Ishikawa (cell line): Measurements from ENCODE around the gene NPLOC4.
A peak's percentile ranks its signal among the peaks of the same experiment; 100 is the strongest.

Experiments
- CEBPB ChIP-seq: IDR thresholded peaks from 2 replicates; pipeline ENCODE4 v1.6.1; 2012
- CREB1 ChIP-seq: IDR thresholded peaks from 2 replicates; pipeline ENCODE4 v1.6.1; 2012; ENCODE audit warnings: low read depth
- EGR1 ChIP-seq: IDR thresholded peaks from 2 replicates; pipeline ENCODE4 v1.6.1; 2012
- EP300 ChIP-seq: IDR thresholded peaks from 2 replicates; pipeline ENCODE4 v1.6.1; 2012; ENCODE audit warnings: borderline replicate concordance
- FOXM1 ChIP-seq: IDR thresholded peaks from 2 replicates; pipeline ENCODE4 v1.6.1; 2012; ENCODE audit warnings: low read depth, borderline replicate concordance
- NFIC ChIP-seq: IDR thresholded peaks from 2 replicates; pipeline ENCODE4 v1.6.1; 2012
- RAD21 ChIP-seq: IDR thresholded peaks from 2 replicates; pipeline ENCODE4 v1.6.1; 2012; ENCODE audit warnings: low read depth
- TAF1 ChIP-seq: IDR thresholded peaks from 2 replicates; pipeline ENCODE4 v1.6.1; 2012; ENCODE audit warnings: low read depth, mild to moderate bottlenecking
- TCF12 ChIP-seq: IDR thresholded peaks from 2 replicates; pipeline ENCODE4 v1.6.1; 2012; ENCODE audit warnings: low read depth
- TEAD4 ChIP-seq: IDR thresholded peaks from 2 replicates; pipeline ENCODE4 v1.6.1; 2012
- YY1 ChIP-seq: IDR thresholded peaks from 2 replicates; pipeline ENCODE4 v1.6.1; 2012; ENCODE audit warnings: low read depth
- ZBTB7A ChIP-seq: IDR thresholded peaks from 2 replicates; pipeline ENCODE4 v1.6.1; 2012; ENCODE audit warnings: low read depth
- TF ChIP-seq, protein P1 (sequence below): IDR thresholded peaks from 2 replicates; pipeline ENCODE4 v1.6.1; 2012; ENCODE audit warnings: low read depth, mild to moderate bottlenecking
- TF ChIP-seq, protein P2 (sequence below): IDR thresholded peaks from 2 replicates; pipeline ENCODE4 v1.6.1; 2012
- TF ChIP-seq, protein P3 (sequence below): IDR thresholded peaks from 2 replicates; pipeline ENCODE4 v1.6.1; 2012

NPLOC4 gene

DNA sequence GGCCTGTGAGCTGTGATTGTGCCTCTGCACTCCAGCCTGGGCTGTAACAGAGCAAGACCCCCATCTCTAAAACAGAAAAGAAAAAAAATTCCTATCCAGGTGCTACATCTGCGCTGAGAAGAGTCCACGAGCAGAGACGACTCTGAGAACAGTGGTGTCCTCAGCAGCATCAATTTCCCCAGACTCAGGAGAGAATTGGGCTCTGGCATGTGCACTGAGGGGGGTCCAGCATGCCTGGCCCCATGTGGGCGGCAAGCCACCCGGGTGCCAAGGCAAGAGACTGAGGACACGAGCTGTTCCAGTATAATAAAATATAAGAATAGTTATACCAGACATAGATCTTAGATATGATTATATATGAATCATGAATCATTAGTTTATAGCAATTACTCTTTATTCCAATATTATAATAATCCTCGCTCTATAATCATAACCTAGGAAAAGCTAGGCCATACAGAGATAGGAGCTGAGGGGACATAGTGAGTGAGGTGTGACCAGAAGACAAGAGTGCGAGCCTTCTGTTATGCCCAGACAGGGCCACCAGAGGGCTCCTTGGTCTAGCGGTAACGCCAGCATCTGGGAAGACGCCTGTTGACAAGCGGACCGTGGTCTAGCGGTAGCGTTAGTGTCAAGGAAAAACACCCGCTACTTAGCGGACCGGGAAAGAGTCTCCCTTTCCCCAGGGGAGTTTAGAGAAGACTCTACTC, 38.8 kb upstream of the NPLOC4 start:
- peak; percentile 49 for TF ChIP-seq RAD21

DNA sequence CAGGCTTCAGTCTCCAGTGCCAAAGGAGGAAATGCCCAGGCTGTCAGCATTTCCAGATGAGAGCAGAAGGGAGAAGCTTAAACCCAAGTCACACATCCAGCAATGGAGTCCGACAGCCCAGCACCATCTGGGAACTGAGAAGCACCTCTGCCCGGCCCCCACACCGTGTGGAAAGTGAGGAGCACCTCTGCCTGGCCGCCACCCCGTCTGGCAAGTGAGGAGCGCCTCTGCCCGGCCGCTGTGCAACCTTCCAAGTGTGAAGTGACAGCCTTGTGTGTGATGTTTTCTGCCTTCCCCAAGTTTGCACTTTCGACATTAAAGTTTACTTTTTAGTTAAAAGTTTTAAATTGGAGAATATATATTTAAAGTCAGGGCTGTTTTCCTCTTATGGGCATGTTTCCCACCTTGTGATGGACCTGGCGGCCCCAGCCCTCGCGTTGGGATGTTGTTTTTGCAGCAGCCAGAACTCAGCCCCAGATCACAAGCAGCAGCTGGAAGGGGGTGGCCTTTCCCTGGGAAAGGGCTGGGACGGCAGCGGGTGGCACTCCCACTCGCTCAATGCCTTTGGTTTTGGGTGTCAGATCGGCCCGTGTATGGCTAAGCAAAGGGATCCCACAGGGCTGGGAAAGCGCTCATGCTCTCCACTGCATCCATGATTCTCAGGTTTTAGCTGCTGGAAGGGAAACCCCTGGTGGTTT, 36.8 kb upstream of the NPLOC4 start:
- TF ChIP-seq EGR1 (no peak), TAF1 (no peak), YY1 (no peak), EP300 (no peak), TEAD4 (no peak), ZBTB7A (no peak), FOXM1 (no peak), RAD21 (no peak), CREB1 (no peak), NFIC (no peak), CEBPB (no peak), TCF12 (no peak)
- TF ChIP-seq, protein P1, sequence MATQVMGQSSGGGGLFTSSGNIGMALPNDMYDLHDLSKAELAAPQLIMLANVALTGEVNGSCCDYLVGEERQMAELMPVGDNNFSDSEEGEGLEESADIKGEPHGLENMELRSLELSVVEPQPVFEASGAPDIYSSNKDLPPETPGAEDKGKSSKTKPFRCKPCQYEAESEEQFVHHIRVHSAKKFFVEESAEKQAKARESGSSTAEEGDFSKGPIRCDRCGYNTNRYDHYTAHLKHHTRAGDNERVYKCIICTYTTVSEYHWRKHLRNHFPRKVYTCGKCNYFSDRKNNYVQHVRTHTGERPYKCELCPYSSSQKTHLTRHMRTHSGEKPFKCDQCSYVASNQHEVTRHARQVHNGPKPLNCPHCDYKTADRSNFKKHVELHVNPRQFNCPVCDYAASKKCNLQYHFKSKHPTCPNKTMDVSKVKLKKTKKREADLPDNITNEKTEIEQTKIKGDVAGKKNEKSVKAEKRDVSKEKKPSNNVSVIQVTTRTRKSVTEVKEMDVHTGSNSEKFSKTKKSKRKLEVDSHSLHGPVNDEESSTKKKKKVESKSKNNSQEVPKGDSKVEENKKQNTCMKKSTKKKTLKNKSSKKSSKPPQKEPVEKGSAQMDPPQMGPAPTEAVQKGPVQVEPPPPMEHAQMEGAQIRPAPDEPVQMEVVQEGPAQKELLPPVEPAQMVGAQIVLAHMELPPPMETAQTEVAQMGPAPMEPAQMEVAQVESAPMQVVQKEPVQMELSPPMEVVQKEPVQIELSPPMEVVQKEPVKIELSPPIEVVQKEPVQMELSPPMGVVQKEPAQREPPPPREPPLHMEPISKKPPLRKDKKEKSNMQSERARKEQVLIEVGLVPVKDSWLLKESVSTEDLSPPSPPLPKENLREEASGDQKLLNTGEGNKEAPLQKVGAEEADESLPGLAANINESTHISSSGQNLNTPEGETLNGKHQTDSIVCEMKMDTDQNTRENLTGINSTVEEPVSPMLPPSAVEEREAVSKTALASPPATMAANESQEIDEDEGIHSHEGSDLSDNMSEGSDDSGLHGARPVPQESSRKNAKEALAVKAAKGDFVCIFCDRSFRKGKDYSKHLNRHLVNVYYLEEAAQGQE = no peak
- TF ChIP-seq, protein P2, sequence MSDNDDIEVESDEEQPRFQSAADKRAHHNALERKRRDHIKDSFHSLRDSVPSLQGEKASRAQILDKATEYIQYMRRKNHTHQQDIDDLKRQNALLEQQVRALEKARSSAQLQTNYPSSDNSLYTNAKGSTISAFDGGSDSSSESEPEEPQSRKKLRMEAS = no peak
- TF ChIP-seq, protein P3, sequence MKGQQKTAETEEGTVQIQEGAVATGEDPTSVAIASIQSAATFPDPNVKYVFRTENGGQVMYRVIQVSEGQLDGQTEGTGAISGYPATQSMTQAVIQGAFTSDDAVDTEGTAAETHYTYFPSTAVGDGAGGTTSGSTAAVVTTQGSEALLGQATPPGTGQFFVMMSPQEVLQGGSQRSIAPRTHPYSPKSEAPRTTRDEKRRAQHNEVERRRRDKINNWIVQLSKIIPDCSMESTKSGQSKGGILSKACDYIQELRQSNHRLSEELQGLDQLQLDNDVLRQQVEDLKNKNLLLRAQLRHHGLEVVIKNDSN = no peak

DNA sequence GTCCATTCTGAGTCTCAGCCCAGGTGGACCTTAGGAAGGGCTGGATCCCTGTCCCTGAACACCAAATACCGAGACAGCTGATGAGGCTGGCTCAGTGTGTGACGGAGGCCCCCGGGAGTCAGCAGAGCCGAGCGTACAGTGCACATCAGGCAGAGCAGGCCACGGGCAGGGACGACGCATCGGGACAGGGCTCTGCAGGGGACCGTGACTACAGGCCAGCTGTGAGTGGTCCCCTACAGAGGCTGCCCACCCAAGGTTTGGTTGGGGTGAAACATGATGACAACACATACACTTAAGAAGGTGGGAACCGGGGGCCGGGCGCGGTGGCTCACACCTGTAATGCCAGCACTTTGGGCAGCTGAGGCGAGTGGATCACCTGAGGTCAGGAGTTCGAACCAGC, 36.0 kb upstream of the NPLOC4 start:
- no peak for TF ChIP-seq TAF1
- TF ChIP-seq, protein P3 = no peak
- TF ChIP-seq NFIC = no peak
- no peak for TF ChIP-seq ZBTB7A

DNA sequence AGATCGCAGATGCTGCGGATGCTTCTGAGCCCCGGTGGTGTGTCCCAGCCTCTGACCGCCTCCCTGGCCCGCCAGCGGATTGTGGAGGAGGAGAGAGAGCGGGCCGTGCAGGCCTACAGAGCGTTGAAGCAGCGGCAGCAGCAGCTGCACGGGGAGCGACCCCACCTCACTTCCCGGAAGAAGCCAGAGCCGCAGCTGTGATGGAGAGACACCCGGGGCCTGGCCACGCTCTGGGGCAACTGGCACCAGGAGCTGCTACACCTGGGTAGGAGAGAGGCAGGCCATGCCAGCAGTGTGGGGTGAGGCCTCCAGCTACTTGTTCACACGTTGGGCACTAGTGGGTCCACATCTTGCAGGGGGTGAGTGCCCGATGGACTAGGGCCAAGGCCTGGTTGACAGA, 35.6 kb upstream of the NPLOC4 start:
- TF ChIP-seq TEAD4 (no peak), CEBPB (no peak), ZBTB7A (no peak), EP300 (no peak), NFIC (no peak)
- TF ChIP-seq, protein P1 = no peak
- TF ChIP-seq, protein P2 = no peak
- TF ChIP-seq, protein P3 = no peak

DNA sequence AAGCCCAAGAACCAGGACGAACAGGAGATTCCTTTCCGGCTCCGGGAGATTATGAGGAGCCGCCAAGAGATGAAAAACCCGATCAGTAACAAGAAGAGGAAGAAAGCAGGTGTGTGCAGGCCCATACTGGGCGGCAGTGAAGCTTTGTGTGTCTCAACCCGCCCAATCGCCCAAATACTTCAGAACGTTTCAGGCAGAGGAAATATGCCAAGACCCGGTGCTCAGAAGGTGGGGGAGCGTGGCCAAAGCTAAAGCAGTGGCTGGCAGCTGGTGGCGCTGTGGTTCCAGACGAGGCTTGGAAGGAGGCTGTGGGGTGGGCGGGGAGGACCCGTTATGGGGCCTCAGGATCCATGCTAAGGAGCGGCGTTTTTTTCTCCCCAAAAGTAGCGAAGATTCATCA, 30.8 kb upstream of the NPLOC4 start:
- no peak for TF ChIP-seq NFIC
- no peak for TF ChIP-seq YY1
- TF ChIP-seq, protein P1 = no peak
- no peak for TF ChIP-seq TEAD4
- no peak for TF ChIP-seq TAF1
- TF ChIP-seq RAD21 = no peak
- TF ChIP-seq ZBTB7A = no peak
- TF ChIP-seq EP300 = no peak
- no peak for TF ChIP-seq FOXM1
- TF ChIP-seq, protein P3 = no peak
- no peak for TF ChIP-seq CEBPB
- TF ChIP-seq EGR1 = no peak
